MM.1S (cell line): ENCODE measurements around the gene PRPF6.

Source experiments
- EZH2 ChIP-seq: fragments of 300-600 bp; sonication (generic); optimal IDR thresholded peaks from 2 replicates; pipeline ENCODE3; 2017; ENCODE audit warnings: low read depth, mild to moderate bottlenecking, antibody characterized with exemption, low read length, mixed read lengths
- EZH2phosphoT487 ChIP-seq: fragments of 300-600 bp; sonication (generic); IDR thresholded peaks from 2 replicates; pipeline ENCODE4 v1.6.1; 2018; ENCODE audit warnings: antibody characterized with exemption, low read length
- TF ChIP-seq, protein P1 (sequence below): fragments of 300-600 bp; sonication (generic); IDR thresholded peaks from 2 replicates; pipeline ENCODE4 v1.5.1; 2016; ENCODE audit warnings: antibody characterized with exemption, low read length, mixed read lengths

DNA sequence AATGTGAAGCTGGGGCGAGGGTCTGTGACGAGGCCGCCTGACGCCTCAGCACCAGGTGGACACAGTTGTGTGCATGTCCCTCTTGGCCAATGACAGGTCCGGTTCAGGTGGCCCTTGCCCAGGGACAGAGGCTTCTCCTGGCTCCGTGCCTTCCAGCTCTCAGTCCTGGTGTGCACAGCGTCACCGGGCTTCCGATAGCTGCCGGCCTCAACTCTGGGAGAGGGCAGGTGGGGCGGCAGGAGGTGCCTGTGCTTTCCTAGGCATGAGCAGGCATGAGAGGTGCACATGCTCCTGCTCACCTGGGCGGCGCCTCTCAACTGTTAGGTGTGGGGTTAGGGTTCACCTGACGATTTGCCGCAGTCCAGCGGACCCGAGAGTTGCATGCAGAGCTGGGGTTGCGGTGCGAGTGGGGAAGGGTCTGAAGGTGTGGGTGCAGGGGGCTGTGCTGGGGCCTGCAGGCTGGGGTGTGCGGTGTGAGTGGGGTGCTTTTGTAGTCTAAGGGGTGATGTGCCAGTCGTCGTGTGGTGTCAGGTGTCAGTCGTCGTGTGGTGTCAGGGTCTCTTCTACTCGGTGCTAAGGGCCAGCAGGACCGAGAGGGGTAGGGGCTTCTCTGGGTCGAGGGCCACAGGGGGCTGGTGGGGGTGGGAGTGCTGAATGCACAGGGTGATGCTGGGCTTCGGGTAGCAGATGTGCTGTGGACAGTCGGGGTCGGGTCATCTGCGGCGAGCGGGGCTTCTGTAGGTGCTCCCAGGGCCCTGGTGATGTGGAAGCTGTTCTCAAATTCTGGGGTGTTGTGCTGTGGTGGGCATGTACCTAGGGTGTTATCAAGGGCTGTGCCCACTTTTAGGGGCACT, 72.3 kb downstream of the PRPF6 start:
- TF ChIP-seq EZH2phosphoT487 (no peak), EZH2 (no peak)
- TF ChIP-seq, protein P1, sequence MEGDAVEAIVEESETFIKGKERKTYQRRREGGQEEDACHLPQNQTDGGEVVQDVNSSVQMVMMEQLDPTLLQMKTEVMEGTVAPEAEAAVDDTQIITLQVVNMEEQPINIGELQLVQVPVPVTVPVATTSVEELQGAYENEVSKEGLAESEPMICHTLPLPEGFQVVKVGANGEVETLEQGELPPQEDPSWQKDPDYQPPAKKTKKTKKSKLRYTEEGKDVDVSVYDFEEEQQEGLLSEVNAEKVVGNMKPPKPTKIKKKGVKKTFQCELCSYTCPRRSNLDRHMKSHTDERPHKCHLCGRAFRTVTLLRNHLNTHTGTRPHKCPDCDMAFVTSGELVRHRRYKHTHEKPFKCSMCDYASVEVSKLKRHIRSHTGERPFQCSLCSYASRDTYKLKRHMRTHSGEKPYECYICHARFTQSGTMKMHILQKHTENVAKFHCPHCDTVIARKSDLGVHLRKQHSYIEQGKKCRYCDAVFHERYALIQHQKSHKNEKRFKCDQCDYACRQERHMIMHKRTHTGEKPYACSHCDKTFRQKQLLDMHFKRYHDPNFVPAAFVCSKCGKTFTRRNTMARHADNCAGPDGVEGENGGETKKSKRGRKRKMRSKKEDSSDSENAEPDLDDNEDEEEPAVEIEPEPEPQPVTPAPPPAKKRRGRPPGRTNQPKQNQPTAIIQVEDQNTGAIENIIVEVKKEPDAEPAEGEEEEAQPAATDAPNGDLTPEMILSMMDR, result no peak
